ENCODE data around the gene EIF3I.
A peak's percentile ranks its signal among the peaks of the same experiment; 100 is the strongest.

Gene EIF3I

DNA sequence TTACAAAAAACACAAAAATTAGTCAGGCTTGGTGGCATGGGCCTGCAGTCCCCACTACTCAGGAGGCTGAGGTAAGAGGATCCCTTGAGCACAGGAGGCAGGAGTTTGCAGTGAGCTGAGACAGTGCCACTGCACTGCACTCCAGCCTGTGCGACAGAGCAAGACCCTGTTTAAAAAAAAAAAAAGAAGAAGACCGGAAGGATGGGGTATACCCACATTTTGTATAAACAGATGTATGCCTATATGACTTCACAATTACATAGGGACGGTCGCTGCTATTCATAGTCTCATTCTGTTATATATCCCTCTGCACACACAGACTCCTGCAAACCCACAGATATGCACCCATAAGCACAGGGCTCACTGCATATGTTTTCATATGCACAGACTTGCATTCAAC is 41.5 kb downstream of the EIF3I start:
- no peak for DNase-seq (ENCODE audit: low read depth in 1 of 2, low spot score in 1 of 2)

DNA sequence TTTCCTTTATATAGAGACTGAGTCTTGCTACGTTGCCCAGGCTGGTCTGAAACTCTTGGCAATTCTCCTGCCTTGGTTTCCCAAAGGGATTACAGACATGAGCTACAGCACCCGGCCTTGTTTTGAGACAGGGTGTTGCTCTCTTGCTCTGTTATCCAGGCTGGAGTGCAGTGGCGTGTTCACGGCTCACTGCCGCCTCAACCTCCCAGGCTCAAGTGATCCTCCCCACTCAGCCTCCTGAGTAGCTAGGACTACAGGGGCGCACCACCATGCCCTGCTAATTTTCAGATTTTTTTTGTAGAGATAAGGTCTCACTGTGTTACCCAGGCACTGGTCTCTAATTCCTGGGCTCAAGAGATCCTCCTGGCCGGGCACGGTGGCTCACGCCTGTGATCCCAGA is 43.6 kb downstream of the EIF3I start:
- DNase-seq (ENCODE audit: low read depth in 1 of 2, low spot score in 1 of 2): no peak

DNA sequence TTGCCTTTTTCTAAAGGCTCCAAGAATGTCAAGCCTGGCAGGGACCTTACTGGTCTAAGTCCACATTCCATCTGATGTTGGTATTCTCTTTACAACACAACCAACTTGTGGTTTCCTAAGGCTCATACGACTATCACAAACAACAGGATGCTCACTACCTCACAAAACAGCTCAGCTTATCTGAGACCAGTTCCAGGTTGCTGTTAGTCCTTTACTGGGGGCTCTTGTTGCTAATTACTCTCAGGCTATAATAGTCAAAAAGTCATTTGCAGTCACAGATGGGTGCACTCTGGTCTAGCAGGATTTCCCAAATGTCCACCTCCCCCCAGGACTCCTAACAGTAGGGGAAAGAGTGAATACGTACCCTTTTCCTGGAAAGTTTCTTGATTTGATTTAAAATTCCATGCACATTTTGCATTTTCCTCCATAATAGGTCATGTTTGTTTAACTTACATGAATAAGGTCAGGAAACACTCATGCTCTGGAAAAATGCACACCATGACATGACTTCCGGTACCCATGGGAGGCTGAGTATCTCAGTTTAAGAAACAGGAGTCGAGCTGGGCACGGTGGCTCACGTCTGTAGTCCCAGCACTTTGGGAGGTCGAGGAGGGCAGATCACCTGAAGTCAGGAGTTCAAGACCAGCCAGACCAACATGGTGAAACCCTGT is 44.8 kb downstream of the EIF3I start:
- no peak for DNase-seq (ENCODE audit: low read depth in 1 of 2, low spot score in 1 of 2)

DNA sequence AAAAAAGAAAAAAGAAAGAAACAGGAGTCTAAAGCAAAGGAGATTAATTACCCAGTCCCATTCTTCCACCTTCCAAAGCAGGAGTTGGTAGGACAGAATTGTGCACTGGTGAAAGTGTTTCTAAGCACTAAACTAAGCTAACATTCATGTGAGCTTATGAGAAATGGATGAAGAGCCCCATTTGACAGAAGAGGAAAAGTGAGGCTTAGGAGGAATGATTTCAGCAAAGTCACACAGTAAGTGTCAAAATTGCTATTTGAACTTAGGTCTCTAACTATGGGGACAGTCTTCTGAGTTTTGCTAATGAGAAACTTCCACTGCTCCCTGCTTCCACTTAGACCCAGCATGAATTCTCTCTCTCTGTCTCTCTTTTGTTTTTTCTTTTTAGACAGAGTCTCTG is 47.5 kb downstream of the EIF3I start:
- no peak for DNase-seq (ENCODE audit: low read depth in 1 of 2, low spot score in 1 of 2)

DNA sequence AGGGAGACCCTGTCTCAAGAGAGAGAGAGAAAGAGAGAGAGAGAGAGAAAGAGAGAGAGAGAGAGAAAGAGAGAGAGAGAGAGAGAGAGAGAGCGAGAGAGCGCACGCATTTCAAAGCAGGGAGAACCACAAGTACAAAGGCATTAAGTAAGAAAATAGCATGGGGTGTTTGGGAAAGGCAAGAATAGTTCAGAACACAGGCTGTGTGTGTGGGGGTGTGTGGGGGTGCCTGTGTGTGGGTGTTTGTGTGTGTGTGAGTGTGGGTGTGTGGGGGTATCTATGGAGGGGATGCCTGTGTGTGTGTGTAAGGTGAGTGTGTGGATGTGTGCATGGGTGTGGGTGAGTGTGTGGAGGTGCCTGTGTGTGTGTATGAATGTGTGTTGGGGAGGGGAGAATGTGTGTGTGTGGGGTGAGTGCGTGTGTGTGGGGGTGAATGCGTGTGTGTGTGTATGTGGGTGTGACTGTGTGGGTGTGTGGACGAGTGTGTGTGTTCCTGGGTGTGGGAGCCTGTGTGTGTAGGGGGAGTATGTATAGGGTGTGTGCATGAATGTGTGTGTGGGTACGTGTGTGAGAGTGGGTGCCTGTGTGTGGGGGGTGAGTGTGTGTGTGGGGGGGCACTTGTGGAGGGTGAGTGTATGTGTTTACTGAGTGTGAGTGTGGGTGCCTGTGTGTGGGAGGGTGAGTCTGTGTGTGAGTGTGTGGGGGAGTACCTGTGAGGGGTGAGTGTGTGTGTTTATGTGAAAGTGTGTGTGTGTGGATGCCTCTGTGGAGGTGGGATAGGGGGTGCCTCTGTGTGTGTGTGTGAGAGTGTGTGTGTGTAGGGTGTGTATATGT is 50.6 kb downstream of the EIF3I start:
- no peak for DNase-seq (ENCODE audit: low read depth in 1 of 2, low spot score in 1 of 2)

DNA sequence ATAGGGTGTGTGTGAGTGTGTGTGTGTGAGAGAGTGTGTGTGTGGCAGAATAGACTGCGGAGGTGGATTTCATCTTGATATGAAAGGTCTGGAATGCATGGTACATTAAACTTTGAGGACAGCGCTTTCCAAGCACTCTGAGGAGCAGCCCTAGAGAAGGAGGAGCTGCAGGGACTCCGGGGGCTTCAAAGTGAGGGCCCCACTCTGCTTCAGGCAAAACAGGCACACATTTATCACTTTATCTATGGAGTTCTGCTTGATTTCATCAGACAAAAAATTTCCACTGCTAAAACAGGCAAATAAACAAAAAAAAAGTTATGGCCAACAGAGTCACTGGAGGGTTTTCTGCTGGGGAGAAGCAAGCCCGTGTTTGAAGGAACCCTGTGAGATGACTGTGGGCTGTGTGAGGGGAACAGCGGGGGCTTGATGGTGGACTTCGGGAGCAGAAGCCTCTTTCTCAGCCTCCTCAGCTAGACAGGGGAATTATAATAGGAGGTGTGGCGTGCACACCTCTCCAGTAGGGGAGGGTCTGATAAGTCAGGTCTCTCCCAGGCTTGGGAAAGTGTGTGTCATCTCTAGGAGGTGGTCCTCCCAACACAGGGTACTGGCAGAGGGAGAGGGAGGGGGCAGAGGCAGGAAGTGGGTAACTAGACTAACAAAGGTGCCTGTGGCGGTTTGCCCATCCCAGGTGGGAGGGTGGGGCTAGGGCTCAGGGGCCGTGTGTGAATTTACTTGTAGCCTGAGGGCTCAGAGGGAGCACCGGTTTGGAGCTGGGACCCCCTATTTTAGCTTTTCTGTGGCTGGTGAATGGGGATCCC is 51.4 kb downstream of the EIF3I start:
- peak; percentile 57 to 75 for DNase-seq (ENCODE audit: low read depth in 1 of 2, low spot score in 1 of 2)

DNA sequence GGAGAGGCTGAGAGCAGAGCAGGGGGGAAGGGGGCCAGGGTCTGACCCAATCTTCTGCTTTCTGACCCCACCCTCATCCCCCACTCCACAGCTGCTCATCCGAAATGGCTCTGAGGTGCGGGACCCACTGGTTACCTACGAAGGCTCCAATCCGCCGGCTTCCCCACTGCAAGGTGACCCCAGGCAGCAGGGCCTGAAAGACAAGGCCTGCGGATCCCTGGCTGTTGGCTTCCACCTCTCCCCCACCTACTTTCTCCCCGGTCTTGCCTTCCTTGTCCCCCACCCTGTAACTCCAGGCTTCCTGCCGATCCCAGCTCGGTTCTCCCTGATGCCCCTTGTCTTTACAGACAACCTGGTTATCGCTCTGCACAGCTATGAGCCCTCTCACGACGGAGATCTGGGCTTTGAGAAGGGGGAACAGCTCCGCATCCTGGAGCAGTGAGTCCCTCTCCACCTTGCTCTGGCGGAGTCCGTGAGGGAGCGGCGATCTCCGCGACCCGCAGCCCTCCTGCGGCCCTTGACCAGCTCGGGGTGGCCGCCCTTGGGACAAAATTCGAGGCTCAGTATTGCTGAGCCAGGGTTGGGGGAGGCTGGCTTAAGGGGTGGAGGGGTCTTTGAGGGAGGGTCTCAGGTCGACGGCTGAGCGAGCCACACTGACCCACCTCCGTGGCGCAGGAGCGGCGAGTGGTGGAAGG is 52.6 kb downstream of the EIF3I start:
- no peak for DNase-seq (ENCODE audit: low read depth in 1 of 2, low spot score in 1 of 2)

DNA sequence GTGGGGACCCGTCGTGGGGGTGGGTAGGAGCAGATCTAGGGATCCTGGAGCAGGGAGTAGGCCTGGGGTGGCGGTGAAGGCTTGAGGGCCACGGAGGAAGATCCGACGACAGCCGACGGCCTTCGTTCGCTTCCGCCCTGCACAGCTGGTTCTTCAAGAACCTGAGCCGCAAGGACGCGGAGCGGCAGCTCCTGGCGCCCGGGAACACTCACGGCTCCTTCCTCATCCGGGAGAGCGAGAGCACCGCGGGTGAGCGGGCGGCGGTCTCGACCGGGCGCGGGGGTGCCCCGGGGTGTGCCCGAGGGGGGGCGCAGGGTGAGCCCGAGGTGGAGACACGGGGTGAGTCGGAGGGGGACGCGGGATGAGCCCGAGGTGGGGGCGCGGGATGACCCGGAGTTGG is 53.2 kb downstream of the EIF3I start:
- DNase-seq (ENCODE audit: low read depth in 1 of 2, low spot score in 1 of 2): no peak

DNA sequence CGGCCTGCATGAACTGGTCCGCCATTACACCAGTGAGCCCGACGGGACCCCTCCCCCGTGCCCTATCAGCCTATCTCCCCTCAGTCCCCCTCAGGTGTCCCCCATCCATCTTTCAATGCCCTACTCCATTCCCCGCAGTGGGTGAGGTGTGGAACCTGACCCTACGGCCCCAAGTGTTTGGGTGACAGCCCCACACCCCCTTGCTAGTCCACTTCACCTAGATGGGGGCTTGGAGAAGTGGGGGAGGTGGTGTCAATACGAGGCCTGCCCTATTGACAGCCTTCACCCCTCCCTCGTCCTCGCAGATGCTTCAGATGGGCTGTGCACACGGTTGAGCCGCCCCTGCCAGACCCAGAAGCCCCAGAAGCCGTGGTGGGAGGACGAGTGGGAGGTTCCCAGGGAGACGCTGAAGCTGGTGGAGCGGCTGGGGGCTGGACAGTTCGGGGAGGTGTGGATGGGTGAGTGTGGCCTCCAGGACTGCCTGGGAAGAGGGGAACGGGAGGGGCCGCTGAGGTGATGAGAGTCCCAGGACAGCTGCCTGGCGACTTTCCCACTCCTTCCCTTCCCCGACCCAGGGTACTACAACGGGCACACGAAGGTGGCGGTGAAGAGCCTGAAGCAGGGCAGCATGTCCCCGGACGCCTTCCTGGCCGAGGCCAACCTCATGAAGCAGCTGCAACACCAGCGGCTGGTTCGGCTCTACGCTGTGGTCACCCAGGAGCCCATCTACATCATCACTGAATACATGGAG is 54.0 kb downstream of the EIF3I start:
- no peak for DNase-seq (ENCODE audit: low read depth in 1 of 2, low spot score in 1 of 2)

All from stimulated activated CD4-positive, alpha-beta T cell treated with anti-CD3 and anti-CD28 coated beads, Interleukin-15, amount 100 ng/mL, for 1 hour (primary cell).